Colon (tissue), 2 donors: ENCODE measurements around the gene SEC23B.

Source experiments
- FAIRE-seq: peaks from 2 replicates; lab custom pipeline; 2012; peaks lifted over from hg19 to GRCh38; lab: Jason Lieb, UNC
- donor health status: control.
- donor health status: control.

Gene SEC23B

GRCh38 chr20:18588574-18588933 is 80.8 kb downstream of the SEC23B start:
- FAIRE-seq: no peak

GRCh38 chr20:18589941-18590674 is 82.4 kb downstream of the SEC23B start:
- no peak for FAIRE-seq

DNA sequence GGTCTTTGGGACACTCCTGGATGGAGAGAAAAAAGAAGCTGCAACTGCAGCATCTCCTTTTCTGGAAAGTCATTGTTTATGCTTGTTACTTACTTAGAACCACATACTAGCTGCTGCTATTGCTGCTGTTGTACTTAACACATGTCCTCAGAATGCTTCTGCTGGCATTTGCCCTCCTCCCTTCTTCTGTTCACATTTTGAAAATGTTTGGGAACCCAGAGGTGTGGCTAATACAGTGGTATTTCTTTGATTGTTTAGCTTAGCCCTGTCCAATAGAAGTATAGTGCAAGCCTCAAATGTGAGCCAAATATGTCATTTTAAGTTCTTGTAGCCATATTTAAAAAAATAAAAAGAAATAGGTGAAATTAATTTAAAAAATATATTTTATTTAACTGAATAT is 88.5 kb downstream of the SEC23B start:
- FAIRE-seq: no peak

- no peak for FAIRE-seq
These were observed 102.0 kb downstream of the SEC23B start for GRCh38 chr20:18609741-18610140.
